Measurements from ENCODE around the gene TICRR.

GRCh38 chr15:89628806-89629715 lies 53.8 kb downstream of the TICRR start:
- no peak for TF ChIP-seq CTCF (IDR thresholded peaks at IDR 0.05; ENCODE audit: borderline replicate concordance, extremely low read depth, low read length, poor library complexity, severe bottlenecking)
- no peak for TF ChIP-seq EZH2 (IDR thresholded peaks at IDR 0.05; ENCODE audit: borderline replicate concordance, low read depth, low read length, severe bottlenecking)
